ENCODE measurements around the gene SIAH3.
A peak's percentile ranks its signal among the peaks of the same experiment; 100 is the strongest.

SIAH3 gene

DNA sequence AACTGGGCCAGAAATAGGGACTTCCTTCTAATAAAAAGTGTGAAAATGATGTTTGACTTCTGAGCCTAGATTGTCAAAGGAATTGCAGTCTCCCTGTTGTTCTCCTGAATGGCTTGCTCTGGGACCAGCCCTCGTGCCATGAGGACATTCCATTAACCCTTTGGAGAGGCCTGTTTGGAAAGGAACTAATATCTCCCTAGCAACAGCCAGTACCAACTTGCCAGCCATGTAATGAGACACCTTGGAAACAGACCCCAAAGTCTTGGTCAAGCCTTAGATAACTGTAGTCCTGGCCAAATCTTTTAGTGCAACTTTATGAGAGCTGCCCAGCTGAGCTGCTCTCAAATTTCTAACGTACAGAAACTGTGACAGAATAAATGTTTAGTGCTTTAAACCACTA lies 8.2 kb upstream of the SIAH3 start:
- Histone ChIP-seq H3K4me3 (ENCODE audit: low read depth, low read length) (no peak overlapping the region), H3K27ac (ENCODE audit: extremely low read depth, low read depth, low read length) (no peak overlapping the region), H3K36me3 (ENCODE audit: control insufficient read depth in 2 of 2, insufficient read depth in 1 of 2, low read length in 2 of 2) (no peaks in the 10 kb centered on the region), H3K4me1 (ENCODE audit: control insufficient read depth, insufficient read depth, low read length) (no peaks in the 10 kb centered on the region), H3K9me3 (ENCODE audit: control insufficient read depth, insufficient read depth, low read depth, low read length) (no peaks in the 10 kb centered on the region)
- POLR2A ChIA-PET = no interaction called here
- TF ChIP-seq, protein P1, sequence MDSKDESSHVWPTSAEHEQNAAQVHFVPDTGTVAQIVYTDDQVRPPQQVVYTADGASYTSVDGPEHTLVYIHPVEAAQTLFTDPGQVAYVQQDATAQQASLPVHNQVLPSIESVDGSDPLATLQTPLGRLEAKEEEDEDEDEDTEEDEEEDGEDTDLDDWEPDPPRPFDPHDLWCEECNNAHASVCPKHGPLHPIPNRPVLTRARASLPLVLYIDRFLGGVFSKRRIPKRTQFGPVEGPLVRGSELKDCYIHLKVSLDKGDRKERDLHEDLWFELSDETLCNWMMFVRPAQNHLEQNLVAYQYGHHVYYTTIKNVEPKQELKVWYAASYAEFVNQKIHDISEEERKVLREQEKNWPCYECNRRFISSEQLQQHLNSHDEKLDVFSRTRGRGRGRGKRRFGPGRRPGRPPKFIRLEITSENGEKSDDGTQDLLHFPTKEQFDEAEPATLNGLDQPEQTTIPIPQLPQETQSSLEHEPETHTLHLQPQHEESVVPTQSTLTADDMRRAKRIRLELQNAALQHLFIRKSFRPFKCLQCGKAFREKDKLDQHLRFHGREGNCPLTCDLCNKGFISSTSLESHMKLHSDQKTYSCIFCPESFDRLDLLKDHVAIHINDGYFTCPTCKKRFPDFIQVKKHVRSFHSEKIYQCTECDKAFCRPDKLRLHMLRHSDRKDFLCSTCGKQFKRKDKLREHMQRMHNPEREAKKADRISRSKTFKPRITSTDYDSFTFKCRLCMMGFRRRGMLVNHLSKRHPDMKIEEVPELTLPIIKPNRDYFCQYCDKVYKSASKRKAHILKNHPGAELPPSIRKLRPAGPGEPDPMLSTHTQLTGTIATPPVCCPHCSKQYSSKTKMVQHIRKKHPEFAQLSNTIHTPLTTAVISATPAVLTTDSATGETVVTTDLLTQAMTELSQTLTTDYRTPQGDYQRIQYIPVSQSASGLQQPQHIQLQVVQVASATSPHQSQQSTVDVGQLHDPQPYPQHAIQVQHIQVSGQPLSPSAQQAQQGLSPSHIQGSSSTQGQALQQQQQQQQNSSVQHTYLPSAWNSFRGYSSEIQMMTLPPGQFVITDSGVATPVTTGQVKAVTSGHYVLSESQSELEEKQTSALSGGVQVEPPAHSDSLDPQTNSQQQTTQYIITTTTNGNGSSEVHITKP (tag by site-specific recombination; IDR thresholded peaks at IDR 0.05) = peak; percentile 53
- TF ChIP-seq ZNF202 (tag by site-specific recombination; IDR thresholded peaks at IDR 0.05; ENCODE audit: borderline replicate concordance) = no peak
- CTCF ChIA-PET = interaction anchor here (1.3 kb wide), 1 partner anchor 11 kb away, joined by 3 read pairs; no protein-coding TSS in a partner anchor

DNA sequence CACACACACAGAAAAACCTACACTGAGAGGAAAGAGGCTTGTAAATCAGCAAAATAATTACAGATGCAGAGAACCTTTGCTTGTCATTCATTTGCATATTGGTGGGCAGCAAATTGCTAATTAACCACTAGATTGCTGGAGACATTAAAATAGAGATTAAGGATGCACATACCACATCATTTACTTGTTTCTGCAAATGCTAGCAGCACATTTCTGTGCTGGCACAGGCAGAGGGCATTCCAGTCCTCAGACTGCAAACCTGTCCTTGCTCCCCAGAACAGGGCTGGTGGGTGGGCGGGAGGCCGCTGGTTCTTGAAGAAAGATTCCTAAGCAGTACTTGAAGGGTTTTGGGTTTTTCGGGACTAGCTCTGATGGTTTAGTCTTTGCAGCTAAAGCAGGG lies 941 bp upstream of the SIAH3 start:
- ChIA-PET POLR2A (no interaction called here), CTCF (no interaction called here)
- Histone ChIP-seq H3K27ac (ENCODE audit: extremely low read depth, low read depth, low read length) (no peak overlapping the region), H3K4me3 (ENCODE audit: low read depth, low read length) (no peak overlapping the region), H3K36me3 (ENCODE audit: control insufficient read depth in 2 of 2, insufficient read depth in 1 of 2, low read length in 2 of 2) (no peaks in the 10 kb centered on the region), H3K9me3 (ENCODE audit: control insufficient read depth, insufficient read depth, low read depth, low read length) (no peaks in the 10 kb centered on the region), H3K4me1 (ENCODE audit: control insufficient read depth, insufficient read depth, low read length) (0 out of 2 replicates have a peak, but pooled peaks cover 2% of the 10 kb centered on the region)
- no peak for TF ChIP-seq ZNF658 (tag by site-specific recombination; IDR thresholded peaks at IDR 0.05)
- TF ChIP-seq, protein P2, sequence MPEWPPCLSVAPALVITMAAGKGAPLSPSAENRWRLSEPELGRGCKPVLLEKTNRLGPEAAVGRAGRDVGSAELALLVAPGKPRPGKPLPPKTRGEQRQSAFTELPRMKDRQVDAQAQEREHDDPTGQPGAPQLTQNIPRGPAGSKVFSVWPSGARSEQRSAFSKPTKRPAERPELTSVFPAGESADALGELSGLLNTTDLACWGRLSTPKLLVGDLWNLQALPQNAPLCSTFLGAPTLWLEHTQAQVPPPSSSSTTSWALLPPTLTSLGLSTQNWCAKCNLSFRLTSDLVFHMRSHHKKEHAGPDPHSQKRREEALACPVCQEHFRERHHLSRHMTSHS (tag by site-specific recombination; IDR thresholded peaks at IDR 0.05) = no peak
- no peak for TF ChIP-seq ZBTB48 (tag by site-specific recombination; IDR thresholded peaks at IDR 0.05)
- TF ChIP-seq ZNF596 (tag by site-specific recombination; IDR thresholded peaks at IDR 0.05) = no peak
- TF ChIP-seq, protein P3, sequence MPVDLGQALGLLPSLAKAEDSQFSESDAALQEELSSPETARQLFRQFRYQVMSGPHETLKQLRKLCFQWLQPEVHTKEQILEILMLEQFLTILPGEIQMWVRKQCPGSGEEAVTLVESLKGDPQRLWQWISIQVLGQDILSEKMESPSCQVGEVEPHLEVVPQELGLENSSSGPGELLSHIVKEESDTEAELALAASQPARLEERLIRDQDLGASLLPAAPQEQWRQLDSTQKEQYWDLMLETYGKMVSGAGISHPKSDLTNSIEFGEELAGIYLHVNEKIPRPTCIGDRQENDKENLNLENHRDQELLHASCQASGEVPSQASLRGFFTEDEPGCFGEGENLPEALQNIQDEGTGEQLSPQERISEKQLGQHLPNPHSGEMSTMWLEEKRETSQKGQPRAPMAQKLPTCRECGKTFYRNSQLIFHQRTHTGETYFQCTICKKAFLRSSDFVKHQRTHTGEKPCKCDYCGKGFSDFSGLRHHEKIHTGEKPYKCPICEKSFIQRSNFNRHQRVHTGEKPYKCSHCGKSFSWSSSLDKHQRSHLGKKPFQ (tag by site-specific recombination; IDR thresholded peaks at IDR 0.05) = no peak
- TF ChIP-seq, protein P4, sequence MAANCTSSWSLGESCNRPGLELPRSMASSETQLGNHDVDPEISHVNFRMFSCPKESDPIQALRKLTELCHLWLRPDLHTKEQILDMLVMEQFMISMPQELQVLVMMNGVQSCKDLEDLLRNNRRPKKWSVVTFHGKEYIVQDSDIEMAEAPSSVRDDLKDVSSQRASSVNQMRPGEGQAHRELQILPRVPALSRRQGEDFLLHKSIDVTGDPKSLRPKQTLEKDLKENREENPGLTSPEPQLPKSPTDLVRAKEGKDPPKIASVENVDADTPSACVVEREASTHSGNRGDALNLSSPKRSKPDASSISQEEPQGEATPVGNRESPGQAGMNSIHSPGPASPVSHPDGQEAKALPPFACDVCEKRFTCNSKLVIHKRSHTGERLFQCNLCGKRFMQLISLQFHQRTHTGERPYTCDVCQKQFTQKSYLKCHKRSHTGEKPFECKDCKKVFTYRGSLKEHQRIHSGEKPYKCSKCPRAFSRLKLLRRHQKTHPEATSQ (tag by site-specific recombination; IDR thresholded peaks at IDR 0.05) = no peak
- TF ChIP-seq KLF16 (tag by site-specific recombination; IDR thresholded peaks at IDR 0.05) = no peak
- TF ChIP-seq ZNF391 (tag by site-specific recombination; IDR thresholded peaks at IDR 0.05; ENCODE audit: borderline replicate concordance, low read depth) = no peak
- no peak for TF ChIP-seq ZNF24 (tag by site-specific recombination; IDR thresholded peaks at IDR 0.05)
- TF ChIP-seq ZNF239 (tag by site-specific recombination; IDR thresholded peaks at IDR 0.05) = no peak
- TF ChIP-seq ZNF843 (tag by site-specific recombination; IDR thresholded peaks at IDR 0.05) = no peak
- TF ChIP-seq, protein P5, sequence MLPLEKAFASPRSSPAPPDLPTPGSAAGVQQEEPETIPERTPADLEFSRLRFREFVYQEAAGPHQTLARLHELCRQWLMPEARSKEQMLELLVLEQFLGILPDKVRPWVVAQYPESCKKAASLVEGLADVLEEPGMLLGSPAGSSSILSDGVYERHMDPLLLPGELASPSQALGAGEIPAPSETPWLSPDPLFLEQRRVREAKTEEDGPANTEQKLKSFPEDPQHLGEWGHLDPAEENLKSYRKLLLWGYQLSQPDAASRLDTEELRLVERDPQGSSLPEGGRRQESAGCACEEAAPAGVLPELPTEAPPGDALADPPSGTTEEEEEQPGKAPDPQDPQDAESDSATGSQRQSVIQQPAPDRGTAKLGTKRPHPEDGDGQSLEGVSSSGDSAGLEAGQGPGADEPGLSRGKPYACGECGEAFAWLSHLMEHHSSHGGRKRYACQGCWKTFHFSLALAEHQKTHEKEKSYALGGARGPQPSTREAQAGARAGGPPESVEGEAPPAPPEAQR (tag by site-specific recombination; IDR thresholded peaks at IDR 0.05) = no peak
- TF ChIP-seq ZNF747 (tag by site-specific recombination; IDR thresholded peaks at IDR 0.05) = no peak
- TF ChIP-seq, protein P6, sequence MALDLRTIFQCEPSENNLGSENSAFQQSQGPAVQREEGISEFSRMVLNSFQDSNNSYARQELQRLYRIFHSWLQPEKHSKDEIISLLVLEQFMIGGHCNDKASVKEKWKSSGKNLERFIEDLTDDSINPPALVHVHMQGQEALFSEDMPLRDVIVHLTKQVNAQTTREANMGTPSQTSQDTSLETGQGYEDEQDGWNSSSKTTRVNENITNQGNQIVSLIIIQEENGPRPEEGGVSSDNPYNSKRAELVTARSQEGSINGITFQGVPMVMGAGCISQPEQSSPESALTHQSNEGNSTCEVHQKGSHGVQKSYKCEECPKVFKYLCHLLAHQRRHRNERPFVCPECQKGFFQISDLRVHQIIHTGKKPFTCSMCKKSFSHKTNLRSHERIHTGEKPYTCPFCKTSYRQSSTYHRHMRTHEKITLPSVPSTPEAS (tag by site-specific recombination; IDR thresholded peaks at IDR 0.05) = no peak
- no peak for TF ChIP-seq HOXD13 (CRISPR knock-in tag; IDR thresholded peaks at IDR 0.05; ENCODE audit: borderline replicate concordance)
- TF ChIP-seq ZNF354C (tag by site-specific recombination; IDR thresholded peaks at IDR 0.05; ENCODE audit: borderline replicate concordance, low read depth) = no peak
- TF ChIP-seq, protein P7, sequence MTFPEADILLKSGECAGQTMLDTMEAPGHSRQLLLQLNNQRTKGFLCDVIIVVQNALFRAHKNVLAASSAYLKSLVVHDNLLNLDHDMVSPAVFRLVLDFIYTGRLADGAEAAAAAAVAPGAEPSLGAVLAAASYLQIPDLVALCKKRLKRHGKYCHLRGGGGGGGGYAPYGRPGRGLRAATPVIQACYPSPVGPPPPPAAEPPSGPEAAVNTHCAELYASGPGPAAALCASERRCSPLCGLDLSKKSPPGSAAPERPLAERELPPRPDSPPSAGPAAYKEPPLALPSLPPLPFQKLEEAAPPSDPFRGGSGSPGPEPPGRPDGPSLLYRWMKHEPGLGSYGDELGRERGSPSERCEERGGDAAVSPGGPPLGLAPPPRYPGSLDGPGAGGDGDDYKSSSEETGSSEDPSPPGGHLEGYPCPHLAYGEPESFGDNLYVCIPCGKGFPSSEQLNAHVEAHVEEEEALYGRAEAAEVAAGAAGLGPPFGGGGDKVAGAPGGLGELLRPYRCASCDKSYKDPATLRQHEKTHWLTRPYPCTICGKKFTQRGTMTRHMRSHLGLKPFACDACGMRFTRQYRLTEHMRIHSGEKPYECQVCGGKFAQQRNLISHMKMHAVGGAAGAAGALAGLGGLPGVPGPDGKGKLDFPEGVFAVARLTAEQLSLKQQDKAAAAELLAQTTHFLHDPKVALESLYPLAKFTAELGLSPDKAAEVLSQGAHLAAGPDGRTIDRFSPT (tag by site-specific recombination; IDR thresholded peaks at IDR 0.05) = no peak
- no peak for TF ChIP-seq ZNF37A (tag by site-specific recombination; IDR thresholded peaks at IDR 0.05)
